ENCODE data around the gene ST6GALNAC5. TPM values are rescaled to one million over a fixed set of nuclear protein-coding genes. Genes with fewer than 3 reads are reported as not detected.

The ST6GALNAC5 gene
- total RNA-seq, 1 donor from 2014 or later = 23.1 TPM

- Histone ChIP-seq H3K4me1 (no peaks in the 10 kb centered on the region), H3K36me3 (no peaks in the 10 kb centered on the region), H3K27ac (no peak overlapping the region), H3K9me3 (no peaks in the 10 kb centered on the region), H3K27me3 (no peaks in the 10 kb centered on the region), H3K4me3 (no peak overlapping the region)
- no peak for DNase-seq
- TF ChIP-seq CTCF (IDR thresholded peaks at IDR 0.05) = no peak
- intact Hi-C loops (cut with DNase I) = no loop called here
- no peak for ATAC-seq
Observed at GRCh38 chr1:76841460-76841859, 25.8 kb upstream of the ST6GALNAC5 start.

GRCh38 chr1:76843821-76844464 lies 23.3 kb upstream of the ST6GALNAC5 start:
- no peaks in the 10 kb centered on the region for H3K36me3 ChIP-seq
- H3K4me3 ChIP-seq = no peak overlapping the region
- no peaks in the 10 kb centered on the region for H3K4me1 ChIP-seq
- no peak for DNase-seq
- intact Hi-C loops (cut with DNase I) = no loop called here
- TF ChIP-seq CTCF (IDR thresholded peaks at IDR 0.05) = no peak
- no peaks in the 10 kb centered on the region for H3K27me3 ChIP-seq
- ATAC-seq = no peak
- no peak overlapping the region for H3K27ac ChIP-seq
- no peaks in the 10 kb centered on the region for H3K9me3 ChIP-seq

- Histone ChIP-seq H3K4me1 (no peaks in the 10 kb centered on the region), H3K36me3 (no peaks in the 10 kb centered on the region), H3K27me3 (no peaks in the 10 kb centered on the region), H3K9me3 (no peaks in the 10 kb centered on the region), H3K27ac (no peak overlapping the region), H3K4me3 (no peak overlapping the region)
- ATAC-seq = no peak
- TF ChIP-seq CTCF (IDR thresholded peaks at IDR 0.05) = no peak
- intact Hi-C loops (cut with DNase I) = no loop called here
- no peak for DNase-seq
Observed at GRCh38 chr1:76854255-76854654, 13.0 kb upstream of the ST6GALNAC5 start.

- Histone ChIP-seq H3K9me3 (no peaks in the 10 kb centered on the region), H3K27me3 (no peaks in the 10 kb centered on the region), H3K36me3 (no peaks in the 10 kb centered on the region), H3K4me3 (no peak overlapping the region), H3K27ac (no peak overlapping the region), H3K4me1 (no peaks in the 10 kb centered on the region)
- intact Hi-C loops (cut with DNase I) = no loop called here
- TF ChIP-seq CTCF (IDR thresholded peaks at IDR 0.05) = no peak
- ATAC-seq = no peak
- no peak for DNase-seq
Observed at GRCh38 chr1:76856104-76856503, 11.2 kb upstream of the ST6GALNAC5 start.

GRCh38 chr1:76857138-76857537 lies 10.1 kb upstream of the ST6GALNAC5 start:
- TF ChIP-seq CTCF (IDR thresholded peaks at IDR 0.05) = no peak

GRCh38 chr1:76857973-76858372 lies 9.3 kb upstream of the ST6GALNAC5 start:
- TF ChIP-seq CTCF (IDR thresholded peaks at IDR 0.05) = no peak
- intact Hi-C loops (cut with DNase I) = no loop called here
- H3K4me1 ChIP-seq = no peaks in the 10 kb centered on the region
- H3K27me3 ChIP-seq = no peaks in the 10 kb centered on the region
- H3K4me3 ChIP-seq = no peak overlapping the region
- no peak for DNase-seq
- H3K9me3 ChIP-seq = no peaks in the 10 kb centered on the region
- no peak overlapping the region for H3K27ac ChIP-seq
- no peaks in the 10 kb centered on the region for H3K36me3 ChIP-seq
- ATAC-seq = no peak

More at GRCh38 chr1:76857138-76857537, 10.1 kb upstream of the ST6GALNAC5 start:
- DNase-seq = no peak
- H3K27ac ChIP-seq = no peak overlapping the region
- no peaks in the 10 kb centered on the region for H3K9me3 ChIP-seq
- no peak overlapping the region for H3K4me3 ChIP-seq
- no peaks in the 10 kb centered on the region for H3K27me3 ChIP-seq
- intact Hi-C loops (cut with DNase I) = no loop called here
- no peak for ATAC-seq
- H3K4me1 ChIP-seq = no peaks in the 10 kb centered on the region
- no peaks in the 10 kb centered on the region for H3K36me3 ChIP-seq
